GM12878 (cell line): Measurements from ENCODE around the gene CACNA2D1. TPM values are rescaled to one million over a fixed set of nuclear protein-coding genes. Genes with fewer than 3 reads are reported as not detected.

Experiments used
- ATAC-seq: fragments of 200-7000 bp; cut with Tn5 transposase; 3 replicates; pipeline ENCODE4 v1.9.1; 2020; ENCODE audit warnings: mild to moderate bottlenecking, moderate library complexity
- BruUV-seq: library from RNA; stranded (reverse); fragments of 400-500 nt; replicated peaks from 2 replicates; lab custom pipeline; 2021; lab: Mats Ljungman, UMichigan
- CTCF ChIA-PET: fragments of 300-600 bp; sonication (Branson Sonifier 250); formaldehyde crosslinking; extraction: SDS; loops from one replicate; lab custom pipeline; 2021; ENCODE audit warnings: inconsistent platforms; lab: Yijun Ruan, JAX
- POLR2A ChIA-PET: fragments of 350-600 bp; formaldehyde crosslinking; extraction: SDS; loops from one replicate; lab custom pipeline; 2021; ENCODE audit warnings: inconsistent platforms; lab: Charles Lee
- RAD21 ChIA-PET: fragments of 300-600 bp; sonication (Branson Sonifier 250); formaldehyde crosslinking; loops from one replicate; lab custom pipeline; 2023; ENCODE audit warnings: antibody characterized with exemption; ENCODE audit not compliant: unreplicated experiment; lab: Charles Lee
- SMC1A ChIA-PET: fragments of 300-600 bp; sonication (Branson Sonifier 250); formaldehyde crosslinking; loops from one replicate; lab custom pipeline; 2023; ENCODE audit not compliant: unreplicated experiment, uncharacterized antibody; lab: Charles Lee
- DNase-seq: peaks from one replicate; pipeline ENCODE4 v3.0.0-alpha.2; 2011; ENCODE audit warnings: low read depth, low spot score
- FAIRE-seq: peaks from 3 replicates; lab custom pipeline; 2011; peaks lifted over from hg19 to GRCh38; lab: Jason Lieb, UNC
- H2AFZ ChIP-seq: 2 replicates; pipeline ENCODE4 v1.6.0; 2011; ENCODE audit warnings: low read depth, low read length, control low read depth; ENCODE audit not compliant: control insufficient read depth
- H3K27ac ChIP-seq: 2 replicates; pipeline ENCODE4 v1.5.1; 2011; ENCODE audit warnings: control low read depth; ENCODE audit not compliant: control insufficient read depth, insufficient read depth
- H3K27me3 ChIP-seq, 2 experiments: replicated peaks in 1 of 2; 2 replicates each; pipeline versions ENCODE4 v1.6.0 to v1.6.1; 2011; ENCODE audit warnings: low read length in 1 of 2; ENCODE audit not compliant: control insufficient read depth in 2 of 2, insufficient read depth in 2 of 2
- H3K36me3 ChIP-seq, 2 experiments: 2 replicates each; pipeline ENCODE4 v1.5.1; 2011; ENCODE audit warnings: low read length in 1 of 2; ENCODE audit not compliant: control insufficient read depth in 2 of 2, insufficient read depth in 2 of 2
- H3K4me1 ChIP-seq: 2 replicates; pipeline ENCODE4 v1.6.1; 2011; ENCODE audit warnings: mild to moderate bottlenecking, low read length, moderate library complexity, mixed read lengths; ENCODE audit not compliant: control insufficient read depth, insufficient read depth
- H3K4me2 ChIP-seq: 2 replicates; pipeline ENCODE4 v1.6.0; 2011; ENCODE audit warnings: control low read depth; ENCODE audit not compliant: control insufficient read depth, insufficient read depth
- H3K4me3 ChIP-seq: fragments of 200-600 bp; sonication (generic); 2 replicates; pipeline ENCODE4 v1.5.1; 2016
- H3K79me2 ChIP-seq: 2 replicates; pipeline ENCODE4 v1.6.0; 2011; ENCODE audit warnings: low read length; ENCODE audit not compliant: control insufficient read depth, insufficient read depth
- H3K9ac ChIP-seq: 2 replicates; pipeline ENCODE4 v1.8.0; 2011; ENCODE audit warnings: low read length, control low read depth, mixed read lengths; ENCODE audit not compliant: control insufficient read depth, insufficient read depth
- H3K9me3 ChIP-seq: replicated peaks from 3 replicates; pipeline ENCODE4 v1.5.1; 2011; ENCODE audit warnings: mild to moderate bottlenecking, low read length; ENCODE audit not compliant: control insufficient read depth, insufficient read depth
- H4K20me1 ChIP-seq: 2 replicates; pipeline ENCODE4 v1.6.0; 2011; ENCODE audit not compliant: control insufficient read depth, insufficient read depth
- BACH1 ChIP-seq: fragments of 450-650 bp; IDR thresholded peaks from 2 replicates; pipeline ENCODE4 v1.6.1; 2017; ENCODE audit warnings: mild to moderate bottlenecking, borderline replicate concordance
- CBX5 ChIP-seq: sonication (generic); IDR thresholded peaks from 2 replicates; pipeline ENCODE4 v1.6.1; 2016; ENCODE audit warnings: low read depth, moderate library complexity, mild to moderate bottlenecking, inconsistent platforms
- DPF2 ChIP-seq: fragments of 450-650 bp; IDR thresholded peaks from 2 replicates; pipeline ENCODE4 v1.6.1; 2017; ENCODE audit warnings: mild to moderate bottlenecking
- HDAC6 ChIP-seq: fragments of 200-600 bp; sonication (generic); IDR thresholded peaks from one replicate; pipeline ENCODE4 v1.8.0; 2017; ENCODE audit warnings: antibody characterized with exemption; ENCODE audit not compliant: unreplicated experiment
- IRF3 ChIP-seq: fragments of 450-650 bp; IDR thresholded peaks from 2 replicates; pipeline ENCODE4 v1.6.1; 2014; ENCODE audit warnings: mild to moderate bottlenecking
- MTA2 ChIP-seq: fragments of 450-650 bp; IDR thresholded peaks from 2 replicates; pipeline ENCODE4 v1.6.1; 2016; ENCODE audit warnings: low read depth, mild to moderate bottlenecking, moderate library complexity
- NFIC ChIP-seq: IDR thresholded peaks from 2 replicates; pipeline ENCODE4 v1.6.1; 2012; ENCODE audit warnings: low read depth, mild to moderate bottlenecking, inconsistent platforms, low read length, moderate library complexity
- NRF1 ChIP-seq: conservative IDR thresholded peaks from 2 replicates; pipeline ENCODE4 v1.6.1; 2011; ENCODE audit warnings: mild to moderate bottlenecking, low read depth, low read length, improper control_type of control experiment
- STAT1 ChIP-seq: fragments of 450-650 bp; conservative IDR thresholded peaks from 2 replicates; pipeline ENCODE4 v1.6.1; 2014; ENCODE audit warnings: antibody characterized with exemption, mild to moderate bottlenecking
- ZNF217 ChIP-seq: fragments of 450-650 bp; IDR thresholded peaks from 2 replicates; pipeline ENCODE4 v1.6.1; 2017; ENCODE audit warnings: antibody characterized with exemption, mild to moderate bottlenecking
- ZNF592 ChIP-seq: fragments of 450-650 bp; IDR thresholded peaks from 2 replicates; pipeline ENCODE4 v1.6.1; 2017; ENCODE audit warnings: mild to moderate bottlenecking, moderate library complexity
- WGBS: methylation state at CpG from one replicate; pipeline ENCODE4 v1.1.6; 2016; ENCODE audit warnings: low lambda C conversion rate; ENCODE audit not compliant: insufficient replicate concordance, insufficient coverage; ENCODE audit errors: missing lambda C conversion rate; 5-methylcytosine and 5-hydroxymethylcytosine counted together
- in situ Hi-C: fragments of 300-500 bp; cut with MboI; formaldehyde crosslinking; loops from 9 replicates; pipeline ENCODE4 v1.14.3; 2018; ENCODE audit warnings: mixed read lengths
- intact Hi-C: fragments of 100-400 bp; cut with micrococcal nuclease; formaldehyde crosslinking; loops from one replicate; pipeline ENCODE4 v1.14.2; 2022; ENCODE audit not compliant: unreplicated experiment
- polyA plus RNA-seq, 11 experiments: library from polyadenylated mRNA; depleted of rRNA in 4 of 11; unstranded in 6 of 11; stranded (reverse) in 5 of 11; fragments of >200 nt; fragmentation: Nextera tagmentation in 4 of 11; fragmentation: Illumina TruSeq in 1 of 11; extraction: Ambion mirVana in 4 of 11; extraction: Trizol in 1 of 11; gene quantifications; 1 replicate in 1 of 11; 2 replicates in 10 of 11; pipeline versions ENCODE4 v1.2.1 to v1.2.3, GENCODE V29; 2011 to 2016; ENCODE audit warnings: inconsistent platforms in 2 of 11, missing spikeins in 2 of 11, low read depth in 1 of 11
- total RNA-seq, 4 experiments: library from RNA; depleted of rRNA in 3 of 4; stranded (reverse); fragments of >200 nt in 3 of 4; fragmentation: Illumina TruSeq in 1 of 4; extraction: Trizol in 1 of 4; gene quantifications; 2 replicates each; pipeline versions ENCODE4 v1.2.1 to v1.2.3, GENCODE V29; 2013 to 2021
- TF ChIP-seq, protein P1 (sequence below): fragments of 450-650 bp; IDR thresholded peaks from 2 replicates; pipeline ENCODE4 v1.6.1; 2018; ENCODE audit warnings: borderline replicate concordance, mild to moderate bottlenecking; ENCODE audit not compliant: partially characterized antibody
- TF ChIP-seq, protein P2 (sequence below): IDR thresholded peaks from 2 replicates; pipeline ENCODE4 v1.6.1; 2011; ENCODE audit warnings: borderline replicate concordance, low read depth, mild to moderate bottlenecking, moderate library complexity, mixed read lengths, low read length; ENCODE audit not compliant: insufficient read depth; ENCODE audit errors: extremely low read length

The CACNA2D1 gene
- total and polyA plus RNA-seq, 10 of the 15 experiments (the other 5 are each of a cell fraction or from before 2014, with no cell fraction given), result 0.14 to 14.8 (median 0.97) TPM

GRCh38 chr7:82325416-82325815, 118.2 kb downstream of the CACNA2D1 start:
- Histone ChIP-seq H3K79me2 (no peaks in the 10 kb centered on the region), H4K20me1 (no peaks in the 10 kb centered on the region), H3K9ac (no peak overlapping the region)
- in situ Hi-C loops, result no loop called here
- 67% methylated on average over 2 of the region's 2 CpGs for WGBS
- ChIA-PET POLR2A (interaction anchor here (1.5 kb wide), 1 partner anchor 27 kb away, joined by 5 read pairs; no protein-coding TSS in a partner anchor), SMC1A (interaction anchor here (0.5 to 5.4 kb wide), 23 partner anchors 8 to 245 kb away, joined by 3 to 31 read pairs (median 4); no protein-coding TSS in a partner anchor)
- TF ChIP-seq NFIC, result no peak
- TF ChIP-seq, protein P1, sequence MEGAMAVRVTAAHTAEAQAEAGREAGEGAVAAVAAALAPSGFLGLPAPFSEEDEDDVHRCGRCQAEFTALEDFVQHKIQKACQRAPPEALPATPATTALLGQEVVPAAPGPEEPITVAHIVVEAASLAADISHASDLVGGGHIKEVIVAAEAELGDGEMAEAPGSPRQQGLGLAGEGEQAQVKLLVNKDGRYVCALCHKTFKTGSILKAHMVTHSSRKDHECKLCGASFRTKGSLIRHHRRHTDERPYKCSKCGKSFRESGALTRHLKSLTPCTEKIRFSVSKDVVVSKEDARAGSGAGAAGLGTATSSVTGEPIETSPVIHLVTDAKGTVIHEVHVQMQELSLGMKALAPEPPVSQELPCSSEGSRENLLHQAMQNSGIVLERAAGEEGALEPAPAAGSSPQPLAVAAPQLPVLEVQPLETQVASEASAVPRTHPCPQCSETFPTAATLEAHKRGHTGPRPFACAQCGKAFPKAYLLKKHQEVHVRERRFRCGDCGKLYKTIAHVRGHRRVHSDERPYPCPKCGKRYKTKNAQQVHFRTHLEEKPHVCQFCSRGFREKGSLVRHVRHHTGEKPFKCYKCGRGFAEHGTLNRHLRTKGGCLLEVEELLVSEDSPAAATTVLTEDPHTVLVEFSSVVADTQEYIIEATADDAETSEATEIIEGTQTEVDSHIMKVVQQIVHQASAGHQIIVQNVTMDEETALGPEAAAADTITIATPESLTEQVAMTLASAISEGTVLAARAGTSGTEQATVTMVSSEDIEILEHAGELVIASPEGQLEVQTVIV, result no peak
- TF ChIP-seq, protein P2, sequence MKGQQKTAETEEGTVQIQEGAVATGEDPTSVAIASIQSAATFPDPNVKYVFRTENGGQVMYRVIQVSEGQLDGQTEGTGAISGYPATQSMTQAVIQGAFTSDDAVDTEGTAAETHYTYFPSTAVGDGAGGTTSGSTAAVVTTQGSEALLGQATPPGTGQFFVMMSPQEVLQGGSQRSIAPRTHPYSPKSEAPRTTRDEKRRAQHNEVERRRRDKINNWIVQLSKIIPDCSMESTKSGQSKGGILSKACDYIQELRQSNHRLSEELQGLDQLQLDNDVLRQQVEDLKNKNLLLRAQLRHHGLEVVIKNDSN, result no peak
- TF ChIP-seq MTA2, result no peak
- no peak for TF ChIP-seq DPF2
- TF ChIP-seq STAT1, result no peak
- no peak for TF ChIP-seq BACH1
- no peak for TF ChIP-seq HDAC6
- no peak for TF ChIP-seq IRF3
- TF ChIP-seq ZNF217, result no peak
- no peak for TF ChIP-seq NRF1
- TF ChIP-seq ZNF592, result no peak
- no peak for TF ChIP-seq CBX5
- TF ChIP-seq, all 136 proteins: peak for 0
- no peaks in the 10 kb centered on the region for H3K9me3 ChIP-seq
- no peak for ATAC-seq
- no peak for DNase-seq
- ChIA-PET RAD21 (interaction anchor here (0.9 to 1.5 kb wide), 4 partner anchors 11 to 91 kb away, joined by 3 to 4 read pairs (median 3); no protein-coding TSS in a partner anchor), CTCF (interaction anchor here (0.8 to 1.7 kb wide), 6 partner anchors 11 to 103 kb away, joined by 3 to 5 read pairs (median 3); no protein-coding TSS in a partner anchor)
- no peaks in the 10 kb centered on the region for H3K27me3 ChIP-seq
- no peak overlapping the region for H3K27ac ChIP-seq
- no peak overlapping the region for H2AFZ ChIP-seq
- no peak overlapping the region for H3K4me2 ChIP-seq
- FAIRE-seq, result no peak
- no peaks in the 10 kb centered on the region for H3K4me1 ChIP-seq
- intact Hi-C loops, result no loop called here
- no peaks in the 10 kb centered on the region for H3K36me3 ChIP-seq
- BruUV-seq, result no TSS peak
- H3K4me3 ChIP-seq, result no peak overlapping the region
